Effector memory CD4-positive, alpha-beta T cell (primary cell): ENCODE data around the gene MYO1H.
A peak's percentile ranks its signal among the peaks of the same experiment; 100 is the strongest.

Experiments
- DNase-seq, 3 donors: peaks; one replicate each; pipeline ENCODE4 v3.0.0-alpha.2; 2020
- H3K27ac ChIP-seq: 2 replicates; pipeline ENCODE4 v1.7.0; 2013; ENCODE audit warnings: mild to moderate bottlenecking, low read length, moderate library complexity; ENCODE audit not compliant: insufficient read depth, poor library complexity, severe bottlenecking
- H3K27me3 ChIP-seq: replicated peaks from 2 replicates; pipeline ENCODE4 v1.7.0; 2013; ENCODE audit warnings: mild to moderate bottlenecking, low read length; ENCODE audit not compliant: insufficient read depth, control insufficient read depth, poor library complexity, severe bottlenecking
- H3K36me3 ChIP-seq: 2 replicates; pipeline ENCODE4 v1.7.0; 2013; ENCODE audit warnings: mild to moderate bottlenecking, low read length, moderate library complexity; ENCODE audit not compliant: control insufficient read depth, insufficient read depth
- H3K4me1 ChIP-seq: 2 replicates; pipeline ENCODE4 v1.7.0; 2013; ENCODE audit warnings: low read length, mild to moderate bottlenecking; ENCODE audit not compliant: control insufficient read depth, insufficient read depth, poor library complexity, severe bottlenecking
- H3K4me3 ChIP-seq: 2 replicates; pipeline ENCODE4 v1.7.0; 2013; ENCODE audit warnings: low read length, low read depth, mild to moderate bottlenecking; ENCODE audit not compliant: insufficient read depth, poor library complexity, severe bottlenecking
- H3K9me3 ChIP-seq: 2 replicates; pipeline ENCODE4 v1.7.0; 2013; ENCODE audit warnings: mild to moderate bottlenecking, low read length, moderate library complexity; ENCODE audit not compliant: control insufficient read depth
- total RNA-seq, 3 donors: gene quantifications; one replicate each; lab custom pipeline; 2026; lab: John Stamatoyannopoulos, UW

The MYO1H gene
- total RNA-seq = 0 reads per million in 3 donors

- DNase-seq = no peak
- Histone ChIP-seq H3K9me3 (no peaks in the 10 kb centered on the region), H3K27me3 (no peaks in the 10 kb centered on the region)
These were observed at the start of gene MYO1H for GRCh38 chr12:109347589-109347988. TSS of gene MYO1H (plus strand) at chr12:109347900. CDS start at chr12:109347961, 61 bp downstream.

GRCh38 chr12:109299849-109300248 is 47.9 kb upstream of the MYO1H start:
- H3K27ac ChIP-seq = no peak overlapping the region
- H3K9me3 ChIP-seq = no peaks in the 10 kb centered on the region
- H3K36me3 ChIP-seq = no peaks in the 10 kb centered on the region
- no peak overlapping the region for H3K4me3 ChIP-seq
- no peak for DNase-seq
- H3K4me1 ChIP-seq = no peaks in the 10 kb centered on the region
- H3K27me3 ChIP-seq = no peaks in the 10 kb centered on the region

More at GRCh38 chr12:109347589-109347988, at the start of gene MYO1H:
- Histone ChIP-seq H3K4me3 (no peak within 1 kb of the TSS), H3K4me1 (no peaks in the 10 kb centered on the region), H3K27ac (no peak within 1 kb of the TSS), H3K36me3 (no peaks in the 10 kb centered on the region)

- H3K27me3 ChIP-seq = peaks cover 7% of the 10 kb centered on the region
- H3K36me3 ChIP-seq = no peaks in the 10 kb centered on the region
- H3K9me3 ChIP-seq = no peaks in the 10 kb centered on the region
- H3K4me1 ChIP-seq = no peaks in the 10 kb centered on the region
- H3K27ac ChIP-seq = no peak overlapping the region
- DNase-seq = no peak
- no peak overlapping the region for H3K4me3 ChIP-seq
These were observed 46.0 kb upstream of the MYO1H start for GRCh38 chr12:109301643-109302168.

GRCh38 chr12:109302358-109302757 is 45.3 kb upstream of the MYO1H start:
- Histone ChIP-seq H3K9me3 (no peaks in the 10 kb centered on the region), H3K36me3 (no peaks in the 10 kb centered on the region), H3K27me3 (peaks cover 12% of the 10 kb centered on the region), H3K4me1 (no peaks in the 10 kb centered on the region), H3K4me3 (no peak overlapping the region), H3K27ac (no peak overlapping the region)
- no peak for DNase-seq

- Histone ChIP-seq H3K36me3 (no peaks in the 10 kb centered on the region), H3K4me1 (no peaks in the 10 kb centered on the region), H3K9me3 (no peaks in the 10 kb centered on the region), H3K27ac (no peak overlapping the region), H3K4me3 (no peak overlapping the region), H3K27me3 (peaks cover 12% of the 10 kb centered on the region)
- no peak for DNase-seq
These were observed 44.9 kb upstream of the MYO1H start for GRCh38 chr12:109302770-109303169.

GRCh38 chr12:109304485-109304884 is 43.2 kb upstream of the MYO1H start:
- H3K4me3 ChIP-seq = no peak overlapping the region
- H3K27me3 ChIP-seq = peaks cover 17% of the 10 kb centered on the region
- no peaks in the 10 kb centered on the region for H3K9me3 ChIP-seq
- H3K27ac ChIP-seq = no peak overlapping the region
- H3K4me1 ChIP-seq = peaks cover 5% of the 10 kb centered on the region
- H3K36me3 ChIP-seq = no peaks in the 10 kb centered on the region
- no peak for DNase-seq

GRCh38 chr12:109305547-109305946 is 42.2 kb upstream of the MYO1H start:
- peaks cover 17% of the 10 kb centered on the region for H3K27me3 ChIP-seq
- H3K4me1 ChIP-seq = peaks cover 5% of the 10 kb centered on the region
- H3K36me3 ChIP-seq = no peaks in the 10 kb centered on the region
- DNase-seq = no peak
- H3K27ac ChIP-seq = no peak overlapping the region
- H3K9me3 ChIP-seq = no peaks in the 10 kb centered on the region
- H3K4me3 ChIP-seq = no peak overlapping the region

GRCh38 chr12:109307051-109307450 is 40.6 kb upstream of the MYO1H start:
- H3K9me3 ChIP-seq = no peaks in the 10 kb centered on the region
- peaks cover 17% of the 10 kb centered on the region for H3K27me3 ChIP-seq
- H3K4me1 ChIP-seq = peaks cover 5% of the 10 kb centered on the region
- H3K36me3 ChIP-seq = no peaks in the 10 kb centered on the region
- no peak overlapping the region for H3K4me3 ChIP-seq
- no peak overlapping the region for H3K27ac ChIP-seq
- no peak for DNase-seq

GRCh38 chr12:109308534-109309380 is 38.9 kb upstream of the MYO1H start, which contains the start of gene FOXN4:
TSS of gene FOXN4 (minus strand) at chr12:109309284. CDS start at chr12:109308321, 963 bp downstream.
- H3K4me3 ChIP-seq = peak within 1 kb of the TSS; percentile 45
- peaks cover 5% of the 10 kb centered on the region for H3K4me1 ChIP-seq
- H3K27ac ChIP-seq = no peak within 1 kb of the TSS
- no peaks in the 10 kb centered on the region for H3K36me3 ChIP-seq
- peaks cover 17% of the 10 kb centered on the region for H3K27me3 ChIP-seq
- DNase-seq = no peak
- H3K9me3 ChIP-seq = no peaks in the 10 kb centered on the region
